ENCODE results near the gene EHD4.

Gene EHD4

DNA sequence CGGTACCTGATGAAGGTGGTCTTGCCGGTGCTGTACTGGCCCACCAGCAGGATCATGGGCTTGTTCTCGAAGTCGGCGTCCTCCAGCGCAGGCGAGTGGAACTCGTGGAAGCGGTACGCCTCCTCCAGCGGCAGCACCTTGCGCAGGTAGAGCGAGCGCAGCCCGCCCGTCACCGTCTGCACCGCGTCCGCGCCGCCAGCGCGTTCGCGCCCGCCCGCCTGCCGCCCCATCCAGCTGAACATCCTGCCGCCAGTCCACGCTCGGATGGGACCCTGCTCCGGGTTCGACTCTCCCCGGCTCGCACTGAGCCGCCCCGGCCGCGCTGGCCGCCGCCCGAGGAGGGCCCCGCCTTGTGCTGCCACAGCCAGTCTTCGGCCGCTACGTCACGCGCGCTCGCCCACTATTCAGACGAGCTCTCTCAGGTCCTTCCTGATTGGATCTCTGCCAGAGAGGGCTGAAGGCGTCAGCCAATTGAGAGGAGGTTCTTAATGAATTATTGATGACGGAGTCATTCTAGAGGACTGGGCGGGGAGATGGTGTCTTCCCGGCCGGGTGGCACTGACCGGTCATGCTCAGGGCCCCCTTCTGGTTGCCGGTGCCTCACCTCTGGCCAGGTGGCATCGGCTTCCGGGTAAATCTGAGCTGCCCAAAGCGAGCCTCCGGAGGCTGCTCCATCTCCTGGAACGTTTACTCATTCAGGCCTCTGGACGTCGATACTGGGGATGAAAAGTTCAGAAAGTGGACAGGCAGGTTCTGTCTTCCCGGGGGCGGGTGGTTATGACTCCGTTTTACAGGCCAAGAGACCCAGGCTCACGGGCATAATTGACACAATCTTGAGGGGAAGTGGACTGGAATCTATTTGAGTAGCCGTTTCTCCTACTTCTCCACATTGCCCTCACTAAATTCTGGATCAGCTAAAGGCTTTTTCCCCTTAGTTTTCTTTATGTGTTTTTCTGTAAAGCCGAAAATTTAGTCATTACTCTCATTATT lies at the start of gene EHD4:
EHD4 (minus strand) TSS at position 305 of the 990 bp plus-strand sequence; CDS start at position 242, 63 bp downstream.
- peak; percentile 83 to 90 (median 86) for DNase-seq

DNA sequence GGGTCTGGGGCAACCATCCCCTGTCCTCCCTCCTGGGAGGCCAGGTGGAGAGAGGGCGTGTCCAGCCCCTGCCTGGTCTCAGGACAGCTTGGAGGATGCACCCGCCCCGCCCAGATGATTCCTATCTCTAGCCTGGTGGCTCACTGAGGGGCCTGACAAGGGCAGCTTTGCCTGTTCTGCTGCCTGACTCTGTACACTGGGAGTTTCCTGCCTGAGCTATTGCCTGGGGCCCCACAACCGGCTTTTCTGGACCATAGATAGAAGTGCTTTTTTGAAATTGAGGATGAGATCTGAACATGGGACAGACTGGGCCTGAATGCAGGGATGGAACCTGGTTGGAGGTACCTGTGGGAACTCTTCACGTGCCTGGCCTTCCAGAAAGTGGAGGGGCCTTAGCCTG lies 49.2 kb upstream of the EHD4 start:
- DNase-seq = no peak

DNA sequence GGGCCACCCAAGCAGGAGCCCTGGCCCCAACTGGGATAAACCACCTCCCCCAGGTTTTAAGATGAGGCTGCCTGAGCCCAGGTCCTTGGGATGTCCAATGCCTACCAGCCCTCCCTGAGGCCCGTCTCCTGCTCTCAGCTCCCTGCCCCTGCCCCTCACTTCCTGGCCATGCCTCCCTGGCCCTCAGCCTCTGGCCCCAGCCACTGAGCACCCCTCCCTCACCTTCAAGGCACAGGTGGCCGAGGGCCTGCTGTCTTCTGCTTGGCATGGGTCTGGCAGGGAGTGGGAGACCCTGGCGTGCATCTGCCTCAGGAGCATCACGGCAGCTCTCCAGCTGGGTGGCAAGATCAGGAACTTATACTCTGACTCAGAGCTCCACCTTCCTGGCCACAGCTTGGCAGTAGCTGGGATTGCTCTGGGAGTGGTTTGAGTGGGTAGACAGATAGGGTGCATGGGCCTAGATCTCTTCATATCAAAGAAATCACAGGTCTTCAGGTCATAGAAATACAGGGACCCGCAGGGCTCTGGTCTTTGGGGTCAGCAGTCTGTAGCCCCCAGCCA lies 48.4 kb upstream of the EHD4 start, which contains the start of gene PLA2G4E:
PLA2G4E (minus strand) TSS at position 330 of the 561 bp plus-strand sequence; CDS start at position 318, 12 bp downstream.
- DNase-seq = no peak

DNA sequence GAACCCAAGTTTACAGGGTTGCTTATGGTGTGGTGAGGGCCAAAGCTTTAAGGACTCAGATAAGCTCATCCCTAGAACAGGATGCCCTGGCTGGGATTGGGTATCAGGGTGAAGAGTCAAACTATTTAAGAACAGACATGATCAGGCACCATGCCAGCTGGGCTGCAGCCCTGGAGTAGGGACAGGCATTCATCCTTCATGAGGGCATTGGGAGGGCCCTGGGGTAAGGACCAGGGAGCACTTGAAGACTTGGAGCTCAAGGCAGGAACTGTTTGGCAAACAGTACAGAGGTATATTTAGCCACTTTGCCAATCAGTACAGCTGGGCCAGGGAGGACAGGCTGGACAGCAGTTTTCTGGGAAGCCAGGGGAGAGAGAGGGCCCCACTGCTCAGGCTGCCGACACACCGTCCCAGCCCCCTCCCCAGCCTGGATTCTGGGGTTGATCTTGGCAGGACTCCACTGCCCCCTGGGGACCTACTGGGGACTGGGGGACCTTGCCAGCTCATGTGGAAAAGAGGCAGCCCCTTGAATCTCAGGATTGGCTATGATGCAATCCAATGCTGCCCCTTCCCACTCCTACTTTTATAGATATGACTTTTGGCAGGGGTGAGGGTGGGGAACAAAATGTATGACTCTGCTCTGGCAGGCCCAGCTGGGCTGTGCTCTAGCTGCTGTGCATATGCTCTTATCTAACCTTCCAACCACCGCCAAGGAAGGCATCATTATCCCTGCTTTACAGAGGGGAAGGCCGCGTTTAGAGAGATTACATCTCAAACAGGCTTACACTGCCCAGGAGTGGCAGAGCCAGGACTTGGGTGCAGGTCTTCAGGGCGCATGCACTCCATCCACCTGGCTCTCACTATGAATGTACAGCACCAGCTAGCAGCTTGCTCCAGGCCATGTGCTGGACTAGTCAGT lies 46.2 kb upstream of the EHD4 start:
- DNase-seq = no peak

DNA sequence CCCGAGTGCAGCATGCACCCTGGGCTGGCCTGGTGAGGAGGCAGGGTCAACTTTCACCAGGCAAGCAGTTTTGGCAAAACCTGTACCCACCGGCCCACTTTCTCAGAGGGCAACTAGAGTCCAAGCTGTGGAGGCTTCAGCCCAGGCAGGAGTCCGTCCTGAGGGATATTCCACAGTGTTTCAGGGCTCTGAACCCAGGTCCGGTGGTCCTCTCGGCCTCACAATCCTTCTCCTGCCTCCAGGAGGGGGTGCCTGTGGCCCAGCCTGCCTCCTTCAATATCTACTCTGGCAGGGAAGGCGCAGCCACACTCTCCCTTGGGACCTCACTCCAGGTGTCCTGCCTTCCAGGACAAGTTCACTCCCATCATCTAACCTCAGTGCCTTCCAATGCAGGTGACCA lies 44.6 kb upstream of the EHD4 start:
- DNase-seq = no peak

DNA sequence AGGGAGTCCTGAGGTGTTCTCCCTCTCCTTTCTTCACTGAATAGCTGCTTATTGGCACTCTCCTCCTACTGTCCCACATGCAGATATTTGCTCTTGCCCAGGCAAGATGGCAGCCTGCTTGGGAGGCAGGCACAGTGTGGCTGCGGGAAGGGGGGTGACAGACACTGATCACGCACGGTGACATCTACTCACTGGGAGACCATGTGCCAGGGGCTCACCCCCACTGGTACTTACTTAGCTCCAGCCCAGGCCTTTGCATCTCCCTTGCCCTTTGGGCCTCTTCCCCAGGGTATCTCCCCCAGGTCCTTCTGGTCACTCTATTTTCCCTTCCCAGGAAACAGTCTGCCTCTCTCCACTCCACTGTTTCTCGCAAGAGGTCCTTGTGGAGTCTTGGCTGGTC lies 42.0 kb upstream of the EHD4 start:
- no peak for DNase-seq

DNA sequence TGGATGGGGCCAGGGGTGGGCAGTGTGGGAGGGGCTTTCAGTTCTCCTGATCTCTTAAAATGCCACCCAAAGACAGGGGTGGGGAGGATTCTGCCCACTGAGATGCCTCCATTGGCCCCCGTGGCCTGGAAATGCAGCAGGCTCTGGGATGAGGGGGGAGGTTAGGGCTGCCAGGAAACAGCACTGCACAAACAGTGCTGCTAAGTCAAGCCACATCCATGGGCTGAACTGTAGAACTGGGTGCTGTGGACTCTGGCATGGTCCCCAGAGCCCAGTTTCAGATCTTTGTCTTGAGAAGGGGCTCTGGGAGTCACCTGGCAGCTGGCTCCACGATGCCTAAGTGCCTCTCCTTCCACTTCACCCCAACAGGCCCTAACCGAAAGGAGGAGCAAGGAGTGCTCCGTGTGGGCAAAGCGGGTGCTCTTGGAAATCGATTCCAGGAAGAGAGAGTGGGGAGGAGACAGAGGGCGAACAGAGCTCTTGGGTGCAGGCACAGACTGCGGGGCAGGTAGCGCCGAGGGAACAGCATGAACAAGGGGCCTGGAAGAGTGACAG lies 40.6 kb upstream of the EHD4 start:
- no peak for DNase-seq

DNA sequence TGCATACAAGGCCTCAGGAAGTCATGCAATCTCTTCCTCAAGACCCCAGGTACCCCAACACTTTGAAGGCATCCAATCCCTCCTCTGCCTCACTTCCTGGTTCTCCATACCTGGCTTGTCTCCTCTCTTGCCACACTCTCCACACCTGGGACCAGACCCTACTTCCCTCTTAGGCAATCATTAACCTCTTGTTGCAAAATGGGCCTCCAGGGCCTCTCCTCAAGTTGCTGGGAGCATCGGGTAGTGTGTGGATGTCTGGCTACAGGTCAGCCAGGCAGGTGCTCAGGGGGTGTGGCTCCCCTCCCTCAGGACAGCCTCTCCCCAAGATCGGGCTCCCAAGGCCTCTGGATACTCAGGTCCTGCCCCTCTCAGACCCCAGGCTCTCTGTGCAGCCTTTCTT lies 39.9 kb upstream of the EHD4 start:
- no peak for DNase-seq

DNA sequence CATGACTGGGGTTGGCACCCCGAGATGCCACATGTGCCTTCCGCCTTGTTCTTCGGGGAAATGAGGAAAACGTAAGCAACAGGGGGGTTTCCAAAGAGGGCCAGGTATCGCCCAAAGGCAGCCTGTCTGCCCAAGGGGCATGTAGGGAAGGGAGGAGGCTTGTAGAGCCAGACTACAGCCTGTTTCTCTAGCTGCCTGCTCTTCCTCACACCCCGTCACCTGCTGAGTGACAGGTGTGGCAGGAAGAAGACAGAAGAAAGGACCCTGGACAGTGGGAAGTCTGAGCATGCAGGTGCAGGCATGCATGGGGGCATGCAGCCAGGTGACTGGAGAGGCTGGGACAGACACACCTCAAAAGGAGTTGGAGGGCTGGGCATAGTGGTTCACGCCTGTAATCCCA lies 38.7 kb upstream of the EHD4 start:
- DNase-seq = no peak

DNA sequence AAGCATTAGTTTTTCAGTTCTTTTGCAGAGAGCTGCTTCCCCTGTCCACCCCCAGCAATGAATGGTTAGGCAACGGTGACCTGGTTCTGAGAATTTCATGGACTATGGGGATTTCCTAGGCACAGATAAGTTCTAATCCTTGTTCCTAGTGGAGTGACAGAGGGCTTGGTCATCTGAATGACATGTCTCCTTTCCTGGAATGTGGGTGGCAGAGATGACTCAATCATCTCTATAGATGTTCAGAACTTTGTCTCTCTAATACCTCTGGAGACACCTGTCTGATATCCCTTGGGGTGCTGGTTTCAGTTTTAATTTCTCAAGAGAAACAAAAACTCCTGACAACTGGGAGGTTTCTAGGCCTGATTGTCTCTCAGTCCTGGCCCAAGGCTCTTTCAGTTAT lies 38.1 kb upstream of the EHD4 start:
- DNase-seq = no peak

DNA sequence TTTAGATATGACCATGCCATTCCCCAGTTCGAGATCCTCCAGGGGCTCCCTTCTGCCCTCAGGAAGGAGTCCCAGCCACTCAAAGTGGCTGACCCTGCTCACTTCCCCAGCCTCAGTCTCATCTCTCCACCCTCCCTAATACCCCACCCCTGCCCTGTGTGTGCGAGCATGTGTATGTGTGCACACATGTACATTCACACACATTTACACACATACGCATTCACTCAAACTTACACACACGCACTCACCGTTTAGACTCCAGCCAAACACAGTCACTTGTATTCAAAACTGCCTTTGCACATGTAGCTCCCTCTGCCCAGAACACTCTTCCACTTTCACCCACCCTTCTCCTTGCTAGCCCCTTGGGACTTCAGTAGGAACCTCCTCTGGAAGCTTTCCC lies 37.1 kb upstream of the EHD4 start:
- no peak for DNase-seq

DNA sequence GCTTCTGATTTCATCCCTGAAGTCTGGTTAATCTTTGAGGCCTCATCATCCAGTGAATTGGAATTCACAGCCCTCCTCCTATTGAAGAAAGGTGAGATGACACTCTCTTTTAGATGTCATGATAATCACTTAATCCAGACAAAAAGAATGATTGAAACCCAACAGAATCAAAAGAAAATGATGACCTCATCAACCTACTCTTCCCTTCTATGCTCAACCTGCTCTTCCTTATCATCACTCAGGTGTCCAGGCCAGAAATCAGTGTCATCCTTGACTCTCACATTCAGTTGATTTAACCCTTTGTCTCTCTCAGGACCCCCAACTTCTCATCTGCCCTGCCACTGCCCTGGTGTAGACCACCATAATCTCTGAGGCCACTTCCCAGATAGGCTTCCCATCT lies 36.7 kb upstream of the EHD4 start:
- DNase-seq = no peak

DNA sequence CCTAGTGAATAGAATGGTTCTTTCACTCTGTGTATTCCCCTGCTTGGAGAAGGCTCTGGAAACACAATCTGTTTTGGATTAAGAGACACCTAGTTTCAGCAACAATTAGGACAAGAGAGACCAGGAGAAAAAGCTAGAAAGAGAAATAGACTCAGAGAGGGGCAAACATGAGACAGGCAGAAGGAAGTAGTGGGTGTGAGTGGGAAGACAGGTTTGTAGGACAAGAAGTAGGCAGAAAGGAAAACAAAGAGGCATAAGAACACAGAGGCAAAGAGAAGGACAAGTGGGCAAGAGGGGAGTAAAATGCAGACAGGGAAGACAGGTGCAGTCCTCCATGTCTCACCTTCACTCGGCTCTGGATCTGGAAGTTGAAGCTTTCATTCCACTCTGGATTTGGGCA lies 35.0 kb upstream of the EHD4 start:
- no peak for DNase-seq

DNA sequence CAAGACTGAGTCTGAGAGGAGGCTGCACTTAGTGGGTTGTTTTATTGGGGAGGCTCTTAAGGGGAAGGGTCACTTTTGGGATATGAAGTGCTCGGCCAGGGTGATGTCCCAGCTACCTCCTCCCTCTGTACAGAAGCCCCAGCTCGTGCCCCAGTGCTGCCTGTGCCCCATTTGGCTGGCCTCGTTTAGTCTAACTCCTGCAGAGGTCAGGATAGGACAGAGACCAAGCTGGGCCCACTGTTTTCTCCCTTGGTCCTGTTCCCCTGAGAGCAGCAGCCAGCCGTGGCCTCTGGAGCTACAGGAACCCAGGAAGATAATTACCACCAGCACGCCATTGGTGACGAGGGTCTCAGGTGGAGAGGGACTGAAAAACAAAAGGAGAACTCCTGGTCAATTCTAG lies 30.0 kb upstream of the EHD4 start:
- DNase-seq = no peak

DNA sequence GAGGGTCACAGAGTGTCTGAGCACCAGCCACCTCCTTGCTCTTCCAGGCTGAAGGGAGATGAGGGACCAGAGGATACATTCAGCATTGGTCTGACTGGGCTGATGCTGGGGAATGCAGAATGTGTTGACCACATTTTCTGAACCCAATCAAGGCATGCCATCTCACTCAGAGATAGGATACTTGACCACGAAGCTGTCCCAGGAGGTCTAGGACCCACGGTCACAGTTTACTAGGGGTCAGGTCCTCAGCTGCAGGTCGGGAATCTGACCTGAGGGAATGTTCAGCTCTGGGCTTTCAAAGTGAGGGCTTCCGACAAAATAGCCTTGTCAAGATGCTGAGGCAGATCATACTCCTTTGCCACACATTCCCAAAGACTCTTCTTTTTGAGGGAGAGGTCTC lies 28.9 kb upstream of the EHD4 start:
- no peak for DNase-seq

DNA sequence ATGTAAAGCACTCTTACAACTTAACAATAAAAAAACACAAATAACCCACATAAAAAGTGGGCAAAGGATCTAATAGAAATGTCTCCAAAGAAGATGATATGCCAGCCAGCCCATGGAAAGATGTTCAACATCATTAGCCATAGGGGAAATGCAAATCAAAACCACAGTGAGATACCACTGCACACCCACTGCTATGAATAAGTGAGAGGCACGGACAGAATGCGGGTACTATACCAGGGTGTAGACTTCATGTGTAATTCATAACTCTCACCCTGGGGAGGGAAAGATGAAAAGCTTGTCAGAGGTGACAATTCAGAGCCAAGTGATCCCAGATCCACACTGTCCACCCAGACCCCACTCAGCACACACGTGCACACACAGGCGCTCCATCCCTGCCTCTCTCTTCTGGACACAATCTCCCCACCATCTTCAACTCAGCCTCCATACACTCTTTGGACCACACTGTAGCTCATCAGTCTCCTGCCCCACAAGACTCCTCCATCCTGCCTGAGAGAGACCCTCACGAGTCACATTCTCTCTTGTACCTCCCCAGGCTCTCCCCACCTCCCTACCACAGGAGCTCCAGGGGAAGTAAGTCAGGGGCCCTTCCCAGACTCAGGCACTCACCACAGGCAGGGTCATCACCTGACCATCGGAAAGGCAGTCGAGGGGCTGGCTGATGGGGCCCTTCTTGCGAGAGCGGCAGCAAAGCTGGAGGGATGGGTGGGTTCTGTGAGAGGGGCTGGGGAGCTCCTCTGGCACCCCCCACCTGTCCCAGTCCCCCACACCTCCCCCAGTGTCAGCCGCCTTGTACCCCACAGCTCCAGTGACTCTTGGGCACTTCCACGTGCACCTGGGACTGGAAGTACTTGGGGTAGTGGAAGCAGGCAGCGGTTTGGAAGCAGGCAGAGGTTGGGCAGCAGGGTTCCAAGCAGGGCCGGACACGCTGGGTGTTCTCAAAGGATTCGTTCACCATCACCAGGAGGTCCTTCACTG lies 27.2 kb upstream of the EHD4 start:
- no peak for DNase-seq

DNA sequence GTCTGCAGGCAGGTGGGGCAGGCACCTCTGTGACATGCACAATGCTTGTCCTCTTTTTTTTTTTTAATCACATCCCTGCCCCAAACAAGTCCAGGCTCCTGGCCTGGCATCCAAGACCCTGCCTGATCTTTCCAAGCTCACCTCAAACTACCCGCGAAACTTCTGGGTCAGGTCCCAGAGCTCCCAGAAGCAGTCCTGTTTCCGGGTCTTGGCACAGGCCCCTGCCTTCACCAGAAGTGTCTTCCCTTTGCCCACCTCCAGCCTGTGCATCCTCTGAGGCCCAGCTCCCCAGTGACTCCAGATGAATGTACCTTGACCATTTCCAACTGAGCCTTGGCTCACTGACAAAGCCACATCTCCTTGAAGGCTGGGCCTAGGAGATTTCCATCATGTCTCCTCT lies 25.5 kb upstream of the EHD4 start:
- no peak for DNase-seq

DNA sequence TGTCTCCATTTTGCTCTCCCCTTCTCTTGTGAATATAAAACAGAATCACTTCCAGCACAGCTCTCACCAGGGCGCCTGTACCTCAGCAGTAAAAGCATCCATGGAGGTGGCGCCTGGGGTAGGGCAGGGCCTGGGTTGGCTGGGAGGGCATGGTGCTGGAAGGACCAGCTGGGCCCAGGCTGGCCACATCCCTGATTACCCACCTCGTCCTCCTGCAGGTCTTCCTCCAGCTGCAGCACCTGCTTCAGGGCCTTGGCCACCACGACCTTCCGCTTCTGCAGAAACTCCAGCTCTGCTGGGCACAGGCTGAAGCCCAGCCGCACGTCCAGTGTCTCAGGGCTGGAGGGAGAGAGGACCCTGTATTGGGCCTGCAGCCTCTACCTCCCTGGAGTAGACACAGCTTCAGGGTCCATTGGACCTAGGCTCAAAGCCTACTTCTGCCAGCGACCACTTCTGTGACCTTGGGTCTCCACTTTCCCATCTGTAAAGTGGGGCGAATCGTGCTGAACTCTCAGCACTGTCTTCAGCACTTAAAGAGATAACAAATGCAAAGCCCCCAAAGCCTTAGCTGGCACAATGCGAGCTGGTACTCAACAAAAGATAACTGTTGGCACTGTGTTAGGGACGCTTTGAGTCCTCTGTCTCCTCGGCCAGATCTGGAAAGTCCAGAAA lies 24.7 kb upstream of the EHD4 start:
- DNase-seq = no peak

DNA sequence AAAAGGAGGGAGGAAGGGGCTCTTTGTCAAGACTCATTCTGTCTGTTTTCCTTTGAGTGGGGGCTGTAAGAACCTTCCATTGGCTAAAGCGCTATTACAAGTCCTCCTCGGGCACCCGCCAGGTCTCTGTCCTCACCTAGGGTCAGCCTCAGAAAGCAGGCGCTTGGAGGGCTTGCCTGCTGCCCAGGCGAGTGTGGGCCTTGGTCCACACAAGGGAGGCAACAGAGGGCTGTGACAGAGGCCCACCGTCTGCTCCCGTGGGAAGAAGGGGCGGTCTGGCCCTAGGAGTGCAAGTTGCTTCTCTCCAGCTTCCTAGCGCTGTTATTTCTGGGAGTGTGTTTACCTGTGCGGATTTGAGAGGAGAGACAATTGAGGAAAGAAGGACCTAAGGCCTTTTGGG lies 24.0 kb upstream of the EHD4 start:
- no peak for DNase-seq

DNA sequence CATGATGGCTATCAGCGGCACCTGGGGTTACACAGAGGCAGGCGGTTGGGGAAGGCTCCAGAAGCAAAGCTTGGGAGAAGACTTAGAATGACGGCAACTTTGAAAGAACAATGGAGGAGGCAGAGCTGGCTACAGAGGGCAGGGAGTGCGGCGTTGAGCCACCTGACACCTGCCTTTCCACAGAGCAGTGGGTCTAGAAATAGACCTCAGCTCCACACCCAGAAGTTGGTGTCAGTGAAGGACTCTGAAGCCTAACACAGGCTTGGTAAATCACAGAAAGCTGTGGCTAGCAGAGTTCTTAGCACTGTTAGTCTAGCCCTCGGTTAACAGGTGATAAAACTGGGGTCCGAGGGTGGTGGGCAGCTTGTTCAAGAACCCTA lies 23.1 kb upstream of the EHD4 start:
- no peak for DNase-seq
